22Rv1 (cell line): ENCODE measurements around the gene FOXP1.

Experiments used
- H3K27ac ChIP-seq: fragments of 450-650 bp; 2 replicates; pipeline ENCODE4 v1.5.1; 2017
- ZFX ChIP-seq: fragments of 450-650 bp; IDR thresholded peaks from 2 replicates; pipeline ENCODE4 v1.6.1; 2017; ENCODE audit warnings: antibody characterized with exemption, borderline replicate concordance
- TF ChIP-seq, protein P1 (sequence below): fragments of 450-650 bp; IDR thresholded peaks from 2 replicates; pipeline ENCODE4 v1.5.1; 2017; ENCODE audit warnings: mild to moderate bottlenecking

FOXP1 gene

DNA sequence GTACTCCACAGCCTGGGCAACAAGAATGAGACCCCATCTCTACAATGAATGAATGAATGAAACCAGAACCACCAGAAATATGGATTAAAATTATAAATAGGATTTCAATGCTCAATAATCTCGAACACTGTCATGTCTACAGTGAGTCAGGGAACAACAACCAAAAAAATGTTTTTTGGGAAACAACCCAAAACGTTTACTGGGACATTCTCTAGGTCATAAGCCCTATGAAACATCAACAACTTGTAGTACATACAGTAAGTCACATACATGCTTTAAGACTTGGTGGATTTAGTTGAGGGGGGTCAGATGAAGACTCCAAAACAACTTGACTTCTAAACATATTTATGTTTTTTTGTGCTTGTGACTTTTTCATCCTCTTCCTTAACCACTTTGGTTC is 511.2 kb downstream of the FOXP1 start:
- H3K27ac ChIP-seq, result no peak overlapping the region

DNA sequence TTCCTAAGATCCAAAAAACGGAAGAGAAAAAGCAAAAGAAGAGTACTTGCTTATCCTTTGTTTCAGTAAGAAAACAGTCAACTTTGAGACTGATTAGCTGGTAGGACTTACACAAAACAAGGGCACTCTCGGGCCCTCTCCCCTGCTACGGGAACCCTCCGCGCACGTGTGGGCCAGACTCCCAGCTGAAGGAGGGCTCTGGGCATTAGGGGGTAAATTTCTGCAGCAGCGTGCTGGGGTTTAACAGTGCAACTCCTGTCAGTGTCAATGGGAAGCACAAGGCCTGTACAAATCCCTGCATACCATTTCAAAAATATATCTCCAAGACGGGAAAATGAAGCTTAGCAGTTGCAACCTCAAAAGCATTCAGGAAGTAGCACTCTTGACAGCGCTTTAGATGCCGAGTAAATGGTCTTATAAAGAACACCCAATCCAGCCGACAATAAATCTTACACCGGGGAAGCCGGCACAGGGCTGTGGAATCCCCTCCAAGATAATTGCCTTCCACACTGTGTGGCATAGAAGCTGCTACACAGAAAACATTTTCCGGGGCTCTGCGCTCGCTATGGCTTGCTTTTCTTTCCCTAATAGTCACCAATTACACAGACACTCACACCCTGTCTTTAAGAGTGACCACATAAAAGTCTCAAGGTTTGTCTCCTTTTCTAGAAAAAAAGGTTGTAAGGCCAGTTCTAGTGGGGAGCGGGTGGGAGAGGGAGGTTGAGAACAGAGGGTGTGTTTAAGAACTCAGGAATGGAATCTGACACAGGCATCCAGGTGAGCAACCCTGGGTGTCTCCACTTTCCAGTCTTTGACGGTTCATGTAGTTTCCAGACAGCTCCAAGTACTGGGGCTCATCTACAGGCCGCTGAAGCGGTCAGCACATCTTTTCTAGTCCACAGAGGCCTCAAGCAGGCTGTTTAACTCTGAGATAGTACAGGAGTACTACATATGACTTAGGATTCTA is 512.7 kb downstream of the FOXP1 start:
- H3K27ac ChIP-seq, result no peak overlapping the region
- TF ChIP-seq, protein P1, sequence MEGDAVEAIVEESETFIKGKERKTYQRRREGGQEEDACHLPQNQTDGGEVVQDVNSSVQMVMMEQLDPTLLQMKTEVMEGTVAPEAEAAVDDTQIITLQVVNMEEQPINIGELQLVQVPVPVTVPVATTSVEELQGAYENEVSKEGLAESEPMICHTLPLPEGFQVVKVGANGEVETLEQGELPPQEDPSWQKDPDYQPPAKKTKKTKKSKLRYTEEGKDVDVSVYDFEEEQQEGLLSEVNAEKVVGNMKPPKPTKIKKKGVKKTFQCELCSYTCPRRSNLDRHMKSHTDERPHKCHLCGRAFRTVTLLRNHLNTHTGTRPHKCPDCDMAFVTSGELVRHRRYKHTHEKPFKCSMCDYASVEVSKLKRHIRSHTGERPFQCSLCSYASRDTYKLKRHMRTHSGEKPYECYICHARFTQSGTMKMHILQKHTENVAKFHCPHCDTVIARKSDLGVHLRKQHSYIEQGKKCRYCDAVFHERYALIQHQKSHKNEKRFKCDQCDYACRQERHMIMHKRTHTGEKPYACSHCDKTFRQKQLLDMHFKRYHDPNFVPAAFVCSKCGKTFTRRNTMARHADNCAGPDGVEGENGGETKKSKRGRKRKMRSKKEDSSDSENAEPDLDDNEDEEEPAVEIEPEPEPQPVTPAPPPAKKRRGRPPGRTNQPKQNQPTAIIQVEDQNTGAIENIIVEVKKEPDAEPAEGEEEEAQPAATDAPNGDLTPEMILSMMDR, result no peak
- no peak for TF ChIP-seq ZFX

More for the DNA sequence above, 511.2 kb downstream of the FOXP1 start:
- no peak for TF ChIP-seq ZFX
- TF ChIP-seq, protein P1, result no peak

DNA sequence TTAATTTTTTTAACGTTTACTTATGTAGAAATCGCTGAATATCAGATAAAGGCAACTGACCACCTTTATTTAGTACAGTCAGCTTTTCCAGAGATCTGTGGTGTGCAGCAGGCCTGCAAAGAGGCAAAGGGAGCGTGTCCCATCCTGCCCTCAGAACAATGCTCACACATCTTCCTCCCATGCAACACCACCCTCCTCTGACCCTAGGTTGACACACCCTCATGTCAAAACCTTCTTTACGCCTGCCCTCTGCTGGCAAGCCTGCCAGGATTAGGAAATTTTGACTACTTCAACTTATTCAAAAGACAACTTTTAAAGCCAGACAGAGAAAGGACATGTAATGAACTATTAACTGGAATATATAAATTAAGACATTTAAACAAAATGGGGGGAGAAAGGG is 513.7 kb downstream of the FOXP1 start:
- TF ChIP-seq, protein P1, result peak; percentile 54
- no peak for TF ChIP-seq ZFX
- no peak overlapping the region for H3K27ac ChIP-seq

DNA sequence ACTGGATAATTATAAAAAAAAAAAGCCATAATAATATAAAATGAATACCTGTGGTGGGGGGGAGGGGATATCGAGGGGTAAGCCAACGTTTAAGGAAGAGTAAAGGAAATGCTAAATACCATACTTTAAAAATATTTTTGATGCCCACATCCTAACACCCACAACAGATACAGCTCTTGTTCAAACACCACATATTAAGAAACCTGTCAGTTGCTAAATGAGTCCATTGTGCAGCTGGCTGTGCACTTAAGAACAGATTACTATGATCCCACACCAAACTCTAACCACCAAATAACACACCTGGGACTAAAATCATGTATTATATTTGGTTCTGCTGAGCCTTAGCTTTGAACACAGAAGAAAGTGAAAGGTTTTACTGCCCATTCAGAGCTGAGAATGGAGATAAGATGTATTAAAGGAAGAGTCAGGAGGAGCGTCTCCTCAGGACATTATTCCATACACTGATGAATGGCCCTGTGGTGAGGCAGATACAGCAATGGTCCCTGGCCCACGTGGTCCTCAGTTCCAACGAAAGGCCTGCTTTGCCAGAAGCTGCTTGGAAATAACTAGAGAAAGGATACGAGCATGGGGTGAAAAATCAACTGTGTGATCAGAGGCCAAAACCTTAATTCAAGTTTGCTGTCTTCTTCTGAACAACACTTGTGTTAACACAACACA is 515.4 kb downstream of the FOXP1 start:
- TF ChIP-seq ZFX, result no peak
- TF ChIP-seq, protein P1, result no peak
- H3K27ac ChIP-seq, result no peak overlapping the region

DNA sequence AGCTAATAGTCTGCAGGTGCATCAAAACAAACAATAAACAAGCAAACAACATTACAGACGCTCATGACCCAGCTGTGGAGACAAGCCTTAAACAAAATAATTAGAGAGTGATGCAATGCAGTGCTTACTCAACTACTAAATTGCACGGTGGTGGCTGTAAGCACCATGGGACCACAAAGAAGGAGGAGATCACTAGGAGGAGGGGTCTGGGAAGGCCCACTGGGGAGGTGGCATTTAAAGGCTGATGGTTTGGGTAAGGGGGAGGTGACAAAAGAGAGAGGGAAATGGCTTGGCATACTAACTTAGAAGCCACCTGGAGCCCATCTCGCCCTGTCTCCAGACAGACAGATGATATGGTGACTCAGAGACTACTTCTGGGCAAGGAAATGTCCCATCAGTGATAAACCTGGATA is 516.7 kb downstream of the FOXP1 start:
- TF ChIP-seq, protein P1, result no peak
- no peak for TF ChIP-seq ZFX
- H3K27ac ChIP-seq, result no peak overlapping the region

DNA sequence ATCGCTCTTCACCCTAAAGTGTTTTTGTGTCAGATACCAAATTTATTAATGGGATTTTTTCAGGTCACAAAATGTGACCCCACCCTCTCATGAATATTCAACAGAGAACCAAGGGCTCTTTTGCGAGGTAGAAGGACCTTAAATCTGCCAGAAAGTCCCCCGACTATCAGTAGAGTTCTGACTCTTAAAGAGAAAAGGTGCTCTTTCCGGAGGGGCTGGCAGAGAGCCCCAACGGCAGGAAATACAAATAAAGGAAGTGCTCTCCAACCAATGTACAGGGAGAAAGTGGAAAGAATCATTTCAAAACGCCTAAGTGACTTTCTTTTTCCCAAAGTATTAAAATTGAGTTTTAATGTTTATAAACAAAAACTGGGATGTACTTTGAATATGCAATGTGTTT is 517.2 kb downstream of the FOXP1 start:
- TF ChIP-seq, protein P1, result no peak
- TF ChIP-seq ZFX, result no peak
- H3K27ac ChIP-seq, result no peak overlapping the region

DNA sequence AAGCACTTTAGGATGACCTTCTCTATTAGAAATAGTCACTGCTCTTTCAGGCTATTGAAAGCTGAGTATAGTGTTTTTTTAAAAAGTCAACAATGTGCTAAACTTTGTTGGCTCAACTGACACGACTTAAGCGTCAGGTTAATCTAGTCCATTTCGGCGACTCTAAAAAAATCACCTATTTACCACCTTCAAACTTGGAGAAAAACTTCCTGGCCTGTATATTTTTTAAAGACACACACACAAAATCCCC is 517.8 kb downstream of the FOXP1 start:
- TF ChIP-seq ZFX, result no peak
- TF ChIP-seq, protein P1, result no peak
- H3K27ac ChIP-seq, result no peak overlapping the region
